Common myeloid progenitor, CD34-positive (primary cell): ENCODE results near the gene GSAP.
A peak's percentile ranks its signal among the peaks of the same experiment; 100 is the strongest.
"Not testable (repeated sequence)": the region's sequence is repeated elsewhere in the genome, so short reads cannot be mapped to it uniquely, and the experiment has no call there.

Experiments
- CTCF ChIA-PET: fragments of 350-600 bp; sonication (Branson Sonifier 250); formaldehyde crosslinking; loops from one replicate; lab custom pipeline; 2021; ENCODE audit warnings: antibody characterized with exemption; lab: Charles Lee
- POLR2A ChIA-PET: fragments of 350-600 bp; sonication (Branson Sonifier 250); formaldehyde crosslinking; loops from one replicate; lab custom pipeline; 2021; ENCODE audit warnings: antibody characterized with exemption; lab: Charles Lee
- DNase-seq, 3 donors: peaks; one replicate each; pipeline versions ENCODE4 v3.0.0 to v3.0.0-alpha.2; 2013
- H3K27ac ChIP-seq, 2 experiments: 1 replicate in 1 of 2; 2 replicates in 1 of 2; pipeline ENCODE4 v1.7.0; 2013; ENCODE audit warnings: inconsistent platforms in 2 of 2, low read length in 2 of 2, mild to moderate bottlenecking in 2 of 2, low read depth in 1 of 2, moderate library complexity in 1 of 2; ENCODE audit not compliant: severe bottlenecking in 2 of 2, insufficient read depth in 1 of 2, poor library complexity in 1 of 2
- H3K27me3 ChIP-seq, 5 experiments: replicated peaks in 2 of 5; 1 replicate in 3 of 5; 2 replicates in 2 of 5; pipeline versions ENCODE4 v1.6.1 to v1.7.0; 2013; ENCODE audit warnings: low read length in 4 of 5, mild to moderate bottlenecking in 2 of 5, moderate library complexity in 2 of 5, inconsistent platforms in 1 of 5; ENCODE audit not compliant: insufficient read depth in 5 of 5, control insufficient read depth in 4 of 5
- H3K36me3 ChIP-seq, 4 experiments: 1 replicate in 2 of 4; 2 replicates in 2 of 4; pipeline versions ENCODE4 v1.6.1 to v1.7.0; 2013; ENCODE audit warnings: low read length in 3 of 4, control low read depth in 1 of 4, mild to moderate bottlenecking in 1 of 4; ENCODE audit not compliant: control insufficient read depth in 4 of 4, insufficient read depth in 4 of 4
- H3K4me1 ChIP-seq, 4 experiments: 1 replicate in 3 of 4; 2 replicates in 1 of 4; pipeline versions ENCODE4 v1.6.1 to v1.7.1; 2013; ENCODE audit warnings: low read length in 3 of 4, mild to moderate bottlenecking in 3 of 4, control low read depth in 1 of 4, inconsistent platforms in 1 of 4, moderate library complexity in 1 of 4; ENCODE audit not compliant: control insufficient read depth in 4 of 4, insufficient read depth in 4 of 4; ENCODE audit errors: control extremely low read depth in 1 of 4
- H3K4me3 ChIP-seq, 7 experiments: 1 replicate in 4 of 7; 2 replicates in 3 of 7; pipeline versions ENCODE4 v1.5.1 to v1.7.0; 2013; ENCODE audit warnings: mild to moderate bottlenecking in 7 of 7, low read length in 6 of 7, moderate library complexity in 6 of 7, inconsistent platforms in 2 of 7, low read depth in 2 of 7, control low read depth in 1 of 7; ENCODE audit not compliant: insufficient read depth in 4 of 7, control insufficient read depth in 1 of 7; ENCODE audit errors: extremely low read depth in 1 of 7
- H3K9me3 ChIP-seq, 5 experiments: 1 replicate in 4 of 5; 2 replicates in 1 of 5; pipeline versions ENCODE4 v1.6.1 to v1.7.1; 2013; ENCODE audit warnings: low read length in 4 of 5, mild to moderate bottlenecking in 2 of 5, inconsistent platforms in 1 of 5, low read depth in 1 of 5, moderate library complexity in 1 of 5; ENCODE audit not compliant: control insufficient read depth in 4 of 5, insufficient read depth in 2 of 5; ENCODE audit errors: control extremely low read depth in 1 of 5
- WGBS: methylation state at CpG from one replicate; pipeline ENCODE4 v1.1.5; 2013; ENCODE audit not compliant: insufficient coverage; 5-methylcytosine and 5-hydroxymethylcytosine counted together

Gene GSAP

GRCh38 chr7:77334039-77334438 is 82.1 kb downstream of the GSAP start:
- CTCF ChIA-PET: interaction anchor here (0.8 to 7.1 kb wide), 4 partner anchors 15 to 86 kb away, joined by 3 to 50 read pairs (median 3); no protein-coding TSS in a partner anchor
- H3K27ac ChIP-seq, H3K9me3 ChIP-seq, H3K36me3 ChIP-seq, H3K4me3 ChIP-seq, POLR2A ChIA-PET, DNase-seq, H3K27me3 ChIP-seq: not testable (repeated sequence)
- WGBS: 100% methylated on average over 1 of the region's 2 CpGs
- peaks cover 32 to 54% (median 40%) of the 10 kb centered on the region in 4 experiments for H3K4me1 ChIP-seq

GRCh38 chr7:77331938-77332695 is 84.0 kb downstream of the GSAP start:
- no peaks in the 10 kb centered on the region for H3K27me3 ChIP-seq
- no peak overlapping the region for H3K27ac ChIP-seq
- CTCF ChIA-PET: interaction anchor here (0.6 to 7.1 kb wide), 22 partner anchors 11 to 210 kb away, joined by 3 to 50 read pairs (median 4); partner anchors contain the start of gene CCDC146
- peak overlapping the region in 1 of 7 experiments; percentile 17 for H3K4me3 ChIP-seq
- H3K9me3 ChIP-seq: no peaks in the 10 kb centered on the region
- no peaks in the 10 kb centered on the region for H3K36me3 ChIP-seq
- 100% methylated on average over 1 of the region's 3 CpGs for WGBS
- H3K4me1 ChIP-seq: peaks cover 37 to 55% (median 46%) of the 10 kb centered on the region in 4 experiments
- POLR2A ChIA-PET: interaction anchor here (0.6 to 1.2 kb wide), 2 partner anchors 143 to 210 kb away, joined by 3 read pairs; partner anchors contain the start of gene CCDC146
- peak; percentile 84 to 89 (median 86) for DNase-seq

- 50% methylated on average over 2 of the region's 6 CpGs for WGBS
- CTCF ChIA-PET: interaction anchor here (7.1 kb wide), 1 partner anchor 82 kb away, joined by 50 read pairs; no protein-coding TSS in a partner anchor
- Histone ChIP-seq H3K4me1 (peaks cover 37 to 68% (median 57%) of the 10 kb centered on the region in 4 experiments), H3K9me3 (no peaks in the 10 kb centered on the region), H3K27ac (peak overlapping the region; percentile 17 to 72), H3K27me3 (no peaks in the 10 kb centered on the region), H3K4me3 (peak overlapping the region in 4 of 7 experiments; percentile 5 to 40 (median 24)), H3K36me3 (no peaks in the 10 kb centered on the region)
- POLR2A ChIA-PET: no interaction called here
- peak; percentile 86 to 95 (median 92) for DNase-seq
These were observed 85.8 kb downstream of the GSAP start for GRCh38 chr7:77330169-77330882.

- Histone ChIP-seq H3K4me3 (no peak overlapping the region), H3K36me3 (no peaks in the 10 kb centered on the region), H3K9me3 (no peaks in the 10 kb centered on the region), H3K27me3 (no peaks in the 10 kb centered on the region), H3K4me1 (peaks cover 37 to 66% (median 57%) of the 10 kb centered on the region in 4 experiments), H3K27ac (peak overlapping the region; percentile 17 to 72)
- POLR2A ChIA-PET: no interaction called here
- no peak for DNase-seq
- CTCF ChIA-PET: interaction anchor here (7.1 kb wide), 1 partner anchor 81 kb away, joined by 50 read pairs; no protein-coding TSS in a partner anchor
- WGBS: 100% methylated on average over 3 of the region's 4 CpGs
These were observed 86.5 kb downstream of the GSAP start for GRCh38 chr7:77329466-77330168.

GRCh38 chr7:77328669-77329068 is 87.5 kb downstream of the GSAP start:
- H3K4me3 ChIP-seq: peak overlapping the region in 2 of 7 experiments; percentile 11 to 53
- peak in 1 of 3 donors; percentile 40 for DNase-seq
- ChIA-PET CTCF (interaction anchor here (2.5 kb wide), 1 partner anchor 81 kb away, joined by 10 read pairs; no protein-coding TSS in a partner anchor), POLR2A (no interaction called here)
- no peaks in the 10 kb centered on the region for H3K9me3 ChIP-seq
- peak overlapping the region in 1 of 2 experiments; percentile 10 for H3K27ac ChIP-seq
- no peaks in the 10 kb centered on the region for H3K27me3 ChIP-seq
- no peaks in the 10 kb centered on the region for H3K36me3 ChIP-seq
- H3K4me1 ChIP-seq: peaks cover 37 to 73% (median 57%) of the 10 kb centered on the region in 4 experiments
- no CpG with 5 or more reads among the region's 1 CpG for WGBS

- peak; percentile 39 to 77 (median 61) for DNase-seq
- ChIA-PET POLR2A (no interaction called here), CTCF (interaction anchor here (0.6 to 2.5 kb wide), 4 partner anchors 7 to 116 kb away, joined by 3 to 10 read pairs (median 5); no protein-coding TSS in a partner anchor)
- peaks cover 37 to 73% (median 57%) of the 10 kb centered on the region in 4 experiments for H3K4me1 ChIP-seq
- no peaks in the 10 kb centered on the region for H3K27me3 ChIP-seq
- 2% methylated on average over 6 of the region's 6 CpGs for WGBS
- H3K4me3 ChIP-seq: peak overlapping the region in 3 of 7 experiments; percentile 11 to 53 (median 35)
- H3K9me3 ChIP-seq: no peaks in the 10 kb centered on the region
- H3K36me3 ChIP-seq: no peaks in the 10 kb centered on the region
- peak overlapping the region in 1 of 2 experiments; percentile 10 for H3K27ac ChIP-seq
These were observed 88.1 kb downstream of the GSAP start for GRCh38 chr7:77327932-77328628.
